GM19468 (cell line): ENCODE measurements around the gene KIAA1217.

Source experiments
- ATAC-seq: cut with Tn5 transposase; IDR thresholded peaks from one replicate; pipeline ENCODE4 v1.9.1; 2021; ENCODE audit warnings: mild to moderate bottlenecking, moderate library complexity, moderate number of reproducible peaks; ENCODE audit not compliant: unreplicated experiment; ENCODE audit errors: extremely low read depth

The KIAA1217 gene

DNA sequence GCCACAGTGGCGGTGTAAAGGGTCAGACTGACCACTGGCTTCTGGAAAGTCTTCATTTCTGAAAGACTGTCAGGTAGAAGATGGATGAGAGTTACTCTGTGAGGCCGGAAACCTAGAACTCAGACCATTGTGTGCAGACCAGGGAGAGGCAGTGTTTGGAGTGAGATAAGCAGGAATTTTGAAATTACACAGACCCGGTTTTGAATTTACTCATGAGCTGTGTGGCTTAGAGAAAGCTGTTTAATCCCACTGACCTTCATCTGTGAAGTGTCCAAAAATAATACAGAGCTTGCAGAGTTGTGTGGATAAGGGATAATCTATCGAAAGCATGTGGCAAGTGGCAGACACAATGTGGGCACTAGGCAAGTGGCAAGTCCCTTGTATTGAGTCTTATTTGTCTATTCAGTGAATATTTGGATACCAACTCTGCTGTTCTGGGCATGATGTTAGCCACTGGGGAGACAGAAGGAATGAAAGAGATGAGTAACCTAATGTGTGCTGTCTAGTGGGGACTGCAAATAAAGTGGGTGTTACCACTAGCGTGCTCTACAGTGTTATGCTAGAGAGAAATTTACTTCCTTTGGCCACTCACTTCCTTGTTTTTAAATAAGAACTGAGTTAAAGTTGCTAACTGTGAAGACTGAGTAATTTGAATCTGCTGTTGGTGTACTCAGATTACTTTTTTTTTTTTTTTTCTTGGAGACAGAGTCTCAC is 69.4 kb downstream of the KIAA1217 start:
- no peak for ATAC-seq

DNA sequence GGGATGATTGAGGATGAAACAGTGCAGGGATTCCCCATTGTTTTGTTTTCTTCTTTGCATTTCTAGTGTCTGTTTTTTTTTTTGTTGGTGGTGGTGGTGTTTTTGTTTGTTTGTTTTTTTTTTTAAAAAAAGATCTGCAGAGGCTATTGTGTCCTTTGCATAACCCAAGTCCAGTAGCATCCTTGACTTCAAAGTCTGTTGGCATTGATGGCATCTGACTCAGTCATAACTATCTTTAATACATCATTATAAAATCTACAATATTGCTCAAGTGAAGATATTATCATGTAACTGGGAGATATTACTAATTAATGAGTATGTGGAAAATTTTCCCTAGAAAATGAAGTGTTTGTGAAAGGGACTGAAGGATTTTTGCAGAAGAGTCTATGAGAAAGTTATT is 70.2 kb downstream of the KIAA1217 start:
- no peak for ATAC-seq

DNA sequence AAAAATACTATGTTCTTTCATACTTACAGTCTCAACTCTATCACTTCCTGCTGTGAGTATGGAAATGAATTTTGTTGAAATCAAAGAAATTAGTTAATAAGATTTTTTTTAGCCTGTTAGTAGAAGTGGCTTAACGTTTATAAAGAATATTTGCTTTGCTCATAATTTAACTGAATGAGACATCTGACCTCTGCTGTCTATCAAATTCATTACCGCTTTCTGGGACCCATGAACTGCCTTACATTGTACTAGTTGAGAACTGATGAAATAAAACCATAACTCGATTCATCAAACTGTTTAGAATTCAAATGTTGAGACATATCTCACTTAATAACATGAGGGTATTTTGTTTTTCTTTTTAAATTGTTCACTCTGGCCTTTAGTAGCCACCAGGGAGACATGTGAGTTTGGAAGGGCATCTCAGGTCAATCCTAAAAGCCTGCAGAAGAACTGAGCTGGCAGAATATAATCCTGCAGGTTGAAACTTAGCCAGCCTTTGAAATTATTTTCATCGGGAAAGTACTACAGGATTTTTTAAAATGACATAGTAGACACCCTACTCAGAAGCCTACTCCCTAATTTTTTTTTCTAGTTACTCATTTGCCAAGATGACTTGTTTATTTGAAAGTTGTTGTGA is 78.7 kb downstream of the KIAA1217 start:
- no peak for ATAC-seq

GRCh38 chr10:24288581-24288980 is 79.6 kb downstream of the KIAA1217 start:
- ATAC-seq: no peak

GRCh38 chr10:24289235-24289634 is 80.3 kb downstream of the KIAA1217 start:
- no peak for ATAC-seq

DNA sequence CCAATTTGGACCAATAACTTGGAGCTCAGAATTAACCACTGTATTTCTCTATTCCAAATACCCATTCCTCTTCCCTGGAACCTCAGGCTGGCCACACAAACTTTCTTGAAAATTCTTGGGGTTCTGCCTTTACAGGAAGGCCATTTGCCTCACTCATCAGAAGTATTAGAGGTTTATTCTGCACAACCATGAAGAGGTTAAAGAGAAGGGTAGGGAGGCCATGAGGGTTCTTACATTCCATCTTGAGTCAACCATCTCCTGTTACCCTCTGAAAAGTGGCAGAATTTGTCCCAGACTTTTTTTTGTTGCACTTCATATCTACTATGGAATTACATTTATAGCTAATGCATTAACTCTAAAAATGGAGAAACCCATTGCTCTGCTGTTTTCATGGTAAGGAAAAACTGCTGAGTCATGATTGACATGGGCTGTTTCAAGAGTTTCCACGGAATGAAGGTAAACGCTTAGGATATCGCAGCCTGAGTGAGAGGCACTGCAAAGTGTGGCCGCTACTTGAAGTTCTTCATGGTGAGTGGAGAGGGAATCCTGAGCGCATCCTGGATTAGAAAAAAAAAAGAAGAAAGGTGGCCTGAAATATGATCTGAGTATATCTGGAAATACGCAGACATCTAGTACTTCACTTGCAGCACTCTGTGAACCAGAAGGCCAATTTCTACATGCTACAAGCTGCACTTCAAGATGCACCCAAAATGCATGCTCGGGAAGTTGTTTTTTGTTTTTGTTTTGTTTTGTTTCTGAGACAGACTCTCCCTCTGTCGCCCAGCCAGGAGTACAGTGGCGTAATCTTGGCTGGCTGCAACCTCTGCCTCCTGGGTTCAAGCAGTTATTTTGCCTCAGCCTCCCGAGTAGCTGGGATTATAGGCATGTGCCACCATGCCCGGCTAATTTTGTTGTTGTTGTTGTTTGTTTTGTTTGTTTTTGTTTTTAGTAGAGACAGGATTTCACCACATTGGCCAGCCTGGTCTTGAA is 83.7 kb downstream of the KIAA1217 start:
- no peak for ATAC-seq

DNA sequence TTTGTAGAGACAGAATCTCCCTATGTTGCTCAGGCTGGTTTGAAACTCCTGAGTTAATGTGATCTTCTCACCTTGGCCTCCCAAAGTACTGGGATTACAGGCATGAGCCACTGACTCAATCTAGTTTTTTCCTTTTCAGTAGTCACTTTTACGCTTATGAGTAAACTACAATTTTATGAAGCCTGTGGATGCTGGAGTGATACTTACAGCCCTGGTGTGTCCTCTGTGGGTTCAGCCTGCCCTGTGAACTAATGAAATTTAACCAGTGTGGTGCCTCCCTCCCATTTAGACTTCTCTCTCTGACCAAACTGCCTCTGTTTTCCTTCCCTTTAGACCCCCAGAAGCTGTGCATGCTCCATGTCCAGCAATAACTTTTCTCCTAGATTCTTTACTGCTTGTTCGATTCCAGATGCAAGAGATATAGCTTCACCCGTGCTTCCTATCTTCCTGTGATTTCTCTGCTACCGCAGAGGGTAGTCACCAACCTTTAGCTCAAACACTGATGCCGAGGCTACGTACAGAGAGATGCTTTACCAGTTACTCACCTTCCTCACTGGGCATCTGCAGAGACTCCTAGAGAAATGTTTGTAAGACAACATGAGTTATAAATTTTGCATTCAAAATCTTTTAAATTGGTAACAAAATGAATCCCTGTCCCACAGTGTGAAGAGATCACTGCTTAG is 90.8 kb downstream of the KIAA1217 start:
- no peak for ATAC-seq

GRCh38 chr10:24303522-24304310 is 94.8 kb downstream of the KIAA1217 start:
- ATAC-seq: no peak

- no peak for ATAC-seq
Measured at GRCh38 chr10:24305551-24306506, 96.9 kb downstream of the KIAA1217 start.

DNA sequence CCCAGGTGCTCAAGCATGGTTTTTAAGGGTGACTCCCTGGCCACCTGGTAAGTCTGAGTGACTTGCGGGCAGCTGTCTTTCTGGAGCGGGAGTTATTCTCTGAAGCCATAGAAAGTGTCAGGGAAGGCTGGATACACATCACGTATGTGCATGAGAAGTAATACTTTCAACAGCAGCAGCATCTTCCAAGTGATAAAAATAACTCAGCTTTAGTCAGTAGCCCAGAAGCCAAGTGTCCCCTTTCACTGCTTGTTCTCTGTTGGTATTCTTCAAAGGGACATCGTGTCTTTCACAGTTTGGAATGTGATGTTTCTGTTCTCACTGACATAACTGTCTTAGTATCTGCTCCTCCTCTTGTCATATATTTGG is 97.6 kb downstream of the KIAA1217 start:
- ATAC-seq: no peak

DNA sequence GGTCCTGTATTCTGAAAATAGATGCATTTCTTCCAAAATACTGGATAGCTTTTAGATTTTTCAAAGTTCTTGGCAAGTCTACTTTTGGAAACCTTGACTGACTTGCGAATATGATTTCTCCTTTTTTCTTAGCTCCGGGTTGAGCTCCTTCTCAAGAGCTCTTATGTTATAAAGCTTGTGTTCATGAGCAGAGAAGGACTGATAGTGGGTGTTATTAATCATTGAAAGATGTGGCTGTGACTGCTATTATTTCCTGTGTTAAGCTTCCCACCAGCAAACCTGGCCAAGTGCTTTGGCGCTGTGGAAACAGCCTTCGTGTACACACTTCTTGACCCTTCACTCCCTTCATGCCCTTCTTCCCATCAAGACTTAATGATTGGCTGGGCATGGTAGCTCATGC is 98.2 kb downstream of the KIAA1217 start:
- no peak for ATAC-seq

DNA sequence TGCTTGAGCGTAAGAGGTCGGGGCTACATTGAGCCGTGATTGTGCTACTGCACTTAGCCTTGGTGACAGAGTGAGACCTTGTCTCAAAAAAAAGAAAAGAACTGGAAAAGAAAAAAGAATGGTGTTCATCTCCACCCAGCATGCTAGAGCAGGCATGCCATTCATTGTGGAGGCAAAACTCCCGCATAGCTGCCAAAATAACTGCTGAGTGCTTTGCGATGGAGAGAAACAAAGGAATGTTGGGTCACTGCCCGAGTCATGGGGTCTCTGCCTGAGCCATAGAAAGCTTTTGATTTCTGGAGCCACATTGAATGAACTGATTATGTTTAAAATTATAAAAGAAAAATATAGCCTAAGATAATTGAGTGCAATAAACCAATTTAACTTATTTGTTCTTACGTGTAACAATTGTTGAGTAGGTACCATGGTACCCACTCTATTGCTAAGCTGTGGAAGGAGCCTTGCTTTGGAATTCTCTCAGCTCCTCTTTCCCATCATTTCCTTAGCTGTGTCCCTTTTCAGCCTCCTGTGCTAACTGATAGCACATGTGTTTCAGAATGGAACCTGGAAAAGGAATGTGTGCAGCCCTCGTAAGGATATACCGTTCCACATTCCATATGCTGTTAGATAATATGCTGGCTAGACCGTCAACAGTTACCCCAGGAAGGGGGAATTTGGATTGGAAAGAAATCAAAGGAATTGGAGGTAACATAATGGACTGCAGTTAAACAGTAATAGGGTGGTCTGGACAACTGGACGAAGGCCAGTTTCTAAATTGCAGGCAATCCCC is 99.0 kb downstream of the KIAA1217 start:
- ATAC-seq: no peak

DNA sequence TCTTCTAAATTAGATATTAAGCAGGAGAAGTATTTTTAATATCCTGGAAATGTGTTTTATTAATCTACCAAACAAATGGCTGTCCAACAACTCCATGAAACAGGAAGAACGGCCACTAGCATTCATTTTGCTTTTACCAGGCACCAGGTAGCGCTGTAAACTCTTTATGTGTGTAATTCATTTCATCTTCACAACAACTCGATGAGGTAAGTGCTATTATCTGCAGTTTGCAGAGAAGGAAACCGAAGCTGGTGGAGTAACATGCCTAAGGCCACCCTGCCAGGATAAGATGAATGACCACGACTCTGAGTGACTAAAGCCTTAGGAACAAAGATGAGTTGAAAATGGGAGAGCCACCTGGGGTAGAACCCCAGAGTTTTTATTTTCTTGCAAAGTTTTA is 101.2 kb downstream of the KIAA1217 start:
- ATAC-seq: no peak

DNA sequence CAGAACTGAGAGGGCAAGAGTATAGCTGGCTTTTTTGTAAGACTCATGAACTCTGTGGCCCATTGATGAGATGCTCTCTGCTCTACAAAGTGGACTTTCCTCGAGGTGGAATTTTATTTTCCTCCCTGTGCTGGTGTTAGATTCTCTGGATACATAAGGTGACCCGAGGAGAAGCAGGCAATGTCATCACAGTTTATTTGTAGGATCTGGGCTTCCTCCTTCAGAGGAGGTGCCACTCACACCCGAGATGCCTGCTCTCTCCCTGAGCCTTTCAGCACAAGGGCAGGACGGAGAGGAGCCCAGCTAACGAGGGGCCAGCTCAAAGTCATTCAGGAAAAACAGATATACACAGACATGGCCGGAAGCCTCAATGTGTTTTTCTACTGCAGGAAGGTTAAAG is 103.0 kb downstream of the KIAA1217 start:
- ATAC-seq: no peak

DNA sequence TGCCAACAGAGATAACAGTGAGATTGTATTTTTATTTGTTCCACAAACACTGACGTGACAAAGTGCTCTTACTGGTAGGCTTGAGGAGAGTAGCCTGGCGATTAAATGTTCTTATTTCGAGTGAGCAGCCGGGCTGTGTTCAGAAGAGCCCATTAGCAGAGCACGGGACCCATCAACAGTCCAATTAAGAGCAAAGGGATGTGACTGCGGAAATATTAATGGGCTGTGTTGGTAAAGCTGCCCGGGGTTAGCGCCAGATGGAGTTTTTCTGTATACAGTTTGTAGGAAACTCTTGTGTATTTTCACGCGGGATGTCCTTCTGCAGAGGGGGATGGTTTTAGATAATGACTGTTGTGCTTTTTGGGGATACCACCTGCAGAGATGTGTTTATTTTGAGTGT is 104.3 kb downstream of the KIAA1217 start:
- ATAC-seq: no peak

GRCh38 chr10:24315211-24315610 is 106.3 kb downstream of the KIAA1217 start:
- ATAC-seq: no peak

- ATAC-seq: no peak
Measured at GRCh38 chr10:24318517-24318916, 109.6 kb downstream of the KIAA1217 start.

DNA sequence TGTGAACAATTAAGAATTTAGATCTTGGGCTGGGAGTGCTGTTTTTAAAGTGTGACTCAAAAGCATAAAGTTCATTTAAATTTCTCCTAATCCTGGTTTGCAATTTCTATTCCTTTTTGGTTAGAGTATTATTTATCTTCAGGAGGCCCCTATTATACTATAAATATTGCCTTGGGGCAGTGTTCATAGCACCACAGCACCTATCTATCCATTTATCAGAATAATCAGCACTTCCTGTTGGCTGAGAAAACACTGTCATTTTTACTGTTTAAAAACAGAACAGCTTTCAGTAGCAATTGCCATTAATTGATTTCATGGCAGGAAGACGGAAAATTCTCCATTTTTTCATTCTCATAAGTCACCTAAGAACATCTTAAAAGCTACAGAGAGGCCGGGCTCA is 111.4 kb downstream of the KIAA1217 start:
- ATAC-seq: no peak
